DMS153 treated with DMSO at 0.1 percent for 48 hours (cell line): ENCODE data around the gene POSTN.
"Not testable (repeated sequence)": the region's sequence is repeated elsewhere in the genome, so short reads cannot be mapped to it uniquely, and the experiment has no call there.

ENCODE experiments used
- DNase-seq: peaks from one replicate; lab custom pipeline; 2025; ENCODE audit not compliant: unreplicated experiment; lab: John Stamatoyannopoulos, UW

Gene POSTN

GRCh38 chr13:37597477-37598025 lies 1.0 kb downstream of the POSTN start:
- DNase-seq, result no peak

GRCh38 chr13:37596805-37597204 lies 1.8 kb downstream of the POSTN start:
- no peak for DNase-seq

GRCh38 chr13:37595162-37595561 lies 3.4 kb downstream of the POSTN start:
- DNase-seq, result no peak

- no peak for DNase-seq
These were observed 4.0 kb downstream of the POSTN start for GRCh38 chr13:37594550-37594949.

GRCh38 chr13:37589381-37589780 lies 9.2 kb downstream of the POSTN start:
- not testable (repeated sequence) for DNase-seq

GRCh38 chr13:37587236-37587635 lies 11.3 kb downstream of the POSTN start:
- DNase-seq, result no peak

GRCh38 chr13:37586164-37586563 lies 12.4 kb downstream of the POSTN start:
- DNase-seq, result no peak

- no peak for DNase-seq
These were observed 13.0 kb downstream of the POSTN start for GRCh38 chr13:37585541-37585940.

GRCh38 chr13:37576601-37577000 lies 22.0 kb downstream of the POSTN start:
- DNase-seq, result no peak

- DNase-seq, result no peak
These were observed 33.1 kb downstream of the POSTN start for GRCh38 chr13:37565425-37565824.

GRCh38 chr13:37561031-37561430 lies 37.5 kb downstream of the POSTN start:
- DNase-seq, result no peak

GRCh38 chr13:37560526-37560925 lies 38.0 kb downstream of the POSTN start:
- no peak for DNase-seq

GRCh38 chr13:37558766-37559165 lies 39.8 kb downstream of the POSTN start:
- DNase-seq, result not testable (repeated sequence)

- DNase-seq, result no peak
These were observed 52.5 kb downstream of the POSTN start for GRCh38 chr13:37546087-37546486.

GRCh38 chr13:37544995-37545394 lies 53.6 kb downstream of the POSTN start:
- no peak for DNase-seq

- no peak for DNase-seq
These were observed 58.5 kb downstream of the POSTN start for GRCh38 chr13:37539976-37540605.

GRCh38 chr13:37539170-37539569 lies 59.4 kb downstream of the POSTN start:
- DNase-seq, result no peak

- DNase-seq, result no peak
These were observed 63.1 kb downstream of the POSTN start for GRCh38 chr13:37535501-37535900.

GRCh38 chr13:37534676-37535075 lies 63.9 kb downstream of the POSTN start:
- DNase-seq, result no peak

GRCh38 chr13:37534181-37534580 lies 64.4 kb downstream of the POSTN start:
- no peak for DNase-seq

- DNase-seq, result no peak
These were observed 67.5 kb downstream of the POSTN start for GRCh38 chr13:37531049-37531448.

- DNase-seq, result no peak
These were observed 68.7 kb downstream of the POSTN start for GRCh38 chr13:37529751-37530385.
